Keratinocyte (primary cell): ENCODE measurements around the gene CBY2. TPM values are rescaled to one million over a fixed set of nuclear protein-coding genes. Genes with fewer than 3 reads are reported as not detected.
A peak's percentile ranks its signal among the peaks of the same experiment; 100 is the strongest.

Experiments used
- DNase-seq: peaks from one replicate; pipeline ENCODE4 v3.0.0-alpha.2; 2011; ENCODE audit warnings: low read depth, missing footprints, low spot score
- FAIRE-seq: peaks from 2 replicates; lab custom pipeline; 2011; peaks lifted over from hg19 to GRCh38; lab: Jason Lieb, UNC
- H2AFZ ChIP-seq: 2 replicates; pipeline ENCODE4 v1.6.0; 2012; ENCODE audit warnings: low read length, control low read depth, inconsistent platforms; ENCODE audit not compliant: control insufficient read depth
- H3K27ac ChIP-seq: 2 replicates; pipeline ENCODE4 v1.5.1; 2011; ENCODE audit warnings: low read length; ENCODE audit not compliant: control insufficient read depth, insufficient read depth
- H3K27me3 ChIP-seq: 3 replicates; pipeline ENCODE4 v1.6.0; 2011; ENCODE audit warnings: low read length; ENCODE audit not compliant: control insufficient read depth, insufficient read depth; ENCODE audit errors: extremely low read depth
- H3K36me3 ChIP-seq, 2 experiments: 2 replicates in 1 of 2; 3 replicates in 1 of 2; pipeline ENCODE4 v1.5.1; 2011; ENCODE audit warnings: low read length in 2 of 2, mild to moderate bottlenecking in 1 of 2; ENCODE audit not compliant: control insufficient read depth in 2 of 2, insufficient read depth in 2 of 2; ENCODE audit errors: extremely low read depth in 1 of 2
- H3K4me1 ChIP-seq: 3 replicates; pipeline ENCODE4 v1.5.1; 2011; ENCODE audit warnings: low read length; ENCODE audit not compliant: control insufficient read depth, insufficient read depth; ENCODE audit errors: extremely low read depth
- H3K4me2 ChIP-seq: 3 replicates; pipeline ENCODE4 v1.6.0; 2011; ENCODE audit warnings: low read depth, low read length; ENCODE audit not compliant: control insufficient read depth, insufficient read depth; ENCODE audit errors: extremely low read depth
- H3K4me3 ChIP-seq, 3 experiments: fragments of 200-600 bp in 1 of 3; sonication (generic) in 1 of 3; 2 replicates in 2 of 3; 3 replicates in 1 of 3; pipeline ENCODE4 v1.5.1; 2011 to 2016; ENCODE audit warnings: low read length in 3 of 3, mild to moderate bottlenecking in 3 of 3, control low read depth in 2 of 3, inconsistent platforms in 1 of 3, low read depth in 1 of 3, mixed read lengths in 1 of 3, mixed run types in 1 of 3, moderate library complexity in 1 of 3; ENCODE audit not compliant: control insufficient read depth in 2 of 3, insufficient read depth in 2 of 3; ENCODE audit errors: extremely low read depth in 1 of 3
- H3K79me2 ChIP-seq: 2 replicates; pipeline ENCODE4 v1.6.0; 2012; ENCODE audit warnings: low read length; ENCODE audit not compliant: control insufficient read depth, insufficient read depth
- H3K9ac ChIP-seq: 3 replicates; pipeline ENCODE4 v1.6.0; 2011; ENCODE audit warnings: low read length; ENCODE audit not compliant: control insufficient read depth, insufficient read depth; ENCODE audit errors: extremely low read depth
- H3K9me1 ChIP-seq: 3 replicates; pipeline ENCODE4 v1.6.0; 2011; ENCODE audit warnings: low read length; ENCODE audit not compliant: control insufficient read depth, insufficient read depth; ENCODE audit errors: extremely low read depth
- H3K9me3 ChIP-seq: 2 replicates; pipeline ENCODE4 v1.5.1; 2012; ENCODE audit warnings: low read depth, low read length; ENCODE audit not compliant: control insufficient read depth
- H4K20me1 ChIP-seq: 3 replicates; pipeline ENCODE4 v1.6.0; 2011; ENCODE audit warnings: low read length; ENCODE audit not compliant: control insufficient read depth, insufficient read depth; ENCODE audit errors: extremely low read depth
- CTCF ChIP-seq, 3 experiments: IDR thresholded peaks in 1 of 3; conservative IDR thresholded peaks in 1 of 3; optimal IDR thresholded peaks in 1 of 3; 2 replicates in 2 of 3; 3 replicates in 1 of 3; pipeline versions ENCODE3 to v1.5.1; 2011; ENCODE audit warnings: low read length in 3 of 3, mild to moderate bottlenecking in 3 of 3, moderate library complexity in 2 of 3, control low read depth in 1 of 3, inconsistent platforms in 1 of 3; ENCODE audit not compliant: insufficient read depth in 2 of 3; ENCODE audit errors: extremely low read depth in 1 of 3
- EZH2 ChIP-seq: IDR thresholded peaks from one replicate; pipeline ENCODE4 v1.6.1; 2012; ENCODE audit warnings: inconsistent platforms, mild to moderate bottlenecking, low read length, moderate library complexity
- dilution Hi-C: fragments of 300-500 bp; cut with MboI; formaldehyde crosslinking; loops from one replicate; pipeline ENCODE4 v1.7.0; 2020; ENCODE audit warnings: low sequenced_read_pairs; ENCODE audit not compliant: extremely low pct_ligation_motif_present
- polyA plus RNA-seq, 5 experiments: library from polyadenylated mRNA; depleted of rRNA in 3 of 5; stranded (reverse) in 3 of 5; stranded (forward) in 1 of 5; unstranded in 1 of 5; fragments of >200 nt; gene quantifications; 1 replicate in 1 of 5; 2 replicates in 3 of 5; 3 replicates in 1 of 5; pipeline versions ENCODE4 v1.2.1 to v1.2.3, GENCODE V29; 2011 to 2012; ENCODE audit warnings: missing spikeins in 2 of 5, low read depth in 1 of 5, low replicate concordance in 1 of 5

Gene CBY2
- polyA plus RNA-seq, 1 donor (not counting 4 experiments of a cell fraction or from before 2014, with no cell fraction given), result not detected

- Histone ChIP-seq H4K20me1 (peaks cover 2% of the 10 kb centered on the region), H3K79me2 (no peaks in the 10 kb centered on the region), H3K9ac (no peak overlapping the region), H3K4me2 (no peak overlapping the region), H3K4me1 (no peaks in the 10 kb centered on the region), H3K9me1 (no peaks in the 10 kb centered on the region), H3K27ac (no peak overlapping the region), H3K36me3 (no peaks in the 10 kb centered on the region), H2AFZ (no peak overlapping the region), H3K27me3 (no peaks in the 10 kb centered on the region), H3K4me3 (no peak overlapping the region), H3K9me3 (no peaks in the 10 kb centered on the region)
- FAIRE-seq (no peak), DNase-seq (no peak)
- TF ChIP-seq CTCF (optimal IDR thresholded peaks at IDR 0.05 in 1 of 3, IDR thresholded peaks at IDR 0.05 in 1 of 3, conservative IDR thresholded peaks at IDR 0.05 in 1 of 3; ENCODE audit: extremely low read depth in 1 of 3, insufficient read depth in 2 of 3, low read length in 3 of 3) (no peak), EZH2 (no peak)
- dilution Hi-C loops, result no loop called here
These were observed 29.3 kb downstream of the CBY2 start for GRCh38 chr13:45731455-45731854.

- H4K20me1 ChIP-seq, result peaks cover 2% of the 10 kb centered on the region
- no peaks in the 10 kb centered on the region for H3K4me1 ChIP-seq
- no peaks in the 10 kb centered on the region for H3K36me3 ChIP-seq
- dilution Hi-C loops, result no loop called here
- no peaks in the 10 kb centered on the region for H3K9me1 ChIP-seq
- no peaks in the 10 kb centered on the region for H3K27me3 ChIP-seq
- H3K79me2 ChIP-seq, result no peaks in the 10 kb centered on the region
- no peak for DNase-seq
- H3K9ac ChIP-seq, result no peak overlapping the region
- FAIRE-seq, result peak; percentile 26
- H3K9me3 ChIP-seq, result no peaks in the 10 kb centered on the region
- H3K4me2 ChIP-seq, result no peak overlapping the region
- TF ChIP-seq EZH2, result no peak
- TF ChIP-seq CTCF (optimal IDR thresholded peaks at IDR 0.05 in 1 of 3, IDR thresholded peaks at IDR 0.05 in 1 of 3, conservative IDR thresholded peaks at IDR 0.05 in 1 of 3; ENCODE audit: extremely low read depth in 1 of 3, insufficient read depth in 2 of 3, low read length in 3 of 3), result no peak
- no peak overlapping the region for H3K4me3 ChIP-seq
- H3K27ac ChIP-seq, result no peak overlapping the region
- H2AFZ ChIP-seq, result no peak overlapping the region
These were observed 30.8 kb downstream of the CBY2 start for GRCh38 chr13:45732916-45733315.
